IPS-20b (cell line): ENCODE measurements around the gene IMMT.
"Not testable (repeated sequence)": the region's sequence is repeated elsewhere in the genome, so short reads cannot be mapped to it uniquely, and the experiment has no call there.

Source experiments
- H3K27ac ChIP-seq: one replicate; pipeline ENCODE4 v1.5.1; 2013; ENCODE audit warnings: low read length
- H3K27me3 ChIP-seq: 2 replicates; pipeline ENCODE4 v1.6.1; 2013; ENCODE audit warnings: mild to moderate bottlenecking, low read length, inconsistent platforms; ENCODE audit not compliant: insufficient read depth
- H3K36me3 ChIP-seq: 2 replicates; pipeline ENCODE4 v1.6.1; 2013; ENCODE audit warnings: low read depth, mild to moderate bottlenecking, inconsistent platforms, low read length, moderate library complexity; ENCODE audit not compliant: insufficient read depth
- H3K4me1 ChIP-seq: 2 replicates; pipeline ENCODE4 v1.6.1; 2013; ENCODE audit warnings: mild to moderate bottlenecking, control low read depth, inconsistent platforms, low read length, moderate library complexity; ENCODE audit not compliant: insufficient read depth
- H3K4me3 ChIP-seq: 2 replicates; pipeline ENCODE4 v1.5.1; 2013; ENCODE audit warnings: mild to moderate bottlenecking, low read length, inconsistent platforms
- H3K9ac ChIP-seq: 2 replicates; pipeline ENCODE4 v1.6.1; 2013; ENCODE audit warnings: low read depth, mild to moderate bottlenecking, inconsistent platforms, low read length, moderate library complexity
- H3K9me3 ChIP-seq: 2 replicates; pipeline ENCODE4 v1.6.1; 2013; ENCODE audit warnings: mild to moderate bottlenecking, low read depth, low read length, inconsistent platforms; ENCODE audit not compliant: insufficient read depth

Gene IMMT

GRCh38 chr2:86234563-86235131, 39.4 kb upstream of the IMMT start:
- H3K27ac ChIP-seq: no peak overlapping the region
- no peaks in the 10 kb centered on the region for H3K9me3 ChIP-seq
- no peaks in the 10 kb centered on the region for H3K36me3 ChIP-seq
- H3K4me1 ChIP-seq: no peaks in the 10 kb centered on the region
- no peak overlapping the region for H3K4me3 ChIP-seq
- H3K27me3 ChIP-seq: no peaks in the 10 kb centered on the region
- no peak overlapping the region for H3K9ac ChIP-seq

GRCh38 chr2:86233436-86233835, 38.2 kb upstream of the IMMT start:
- no peak overlapping the region for H3K9ac ChIP-seq
- H3K4me1 ChIP-seq: no peaks in the 10 kb centered on the region
- H3K4me3 ChIP-seq: no peak overlapping the region
- H3K27me3 ChIP-seq: no peaks in the 10 kb centered on the region
- H3K27ac ChIP-seq: no peak overlapping the region
- no peaks in the 10 kb centered on the region for H3K9me3 ChIP-seq
- no peaks in the 10 kb centered on the region for H3K36me3 ChIP-seq

- H3K27ac ChIP-seq: no peak overlapping the region
- H3K36me3 ChIP-seq: no peaks in the 10 kb centered on the region
- H3K27me3 ChIP-seq: no peaks in the 10 kb centered on the region
- no peak overlapping the region for H3K4me3 ChIP-seq
- H3K9me3 ChIP-seq: no peaks in the 10 kb centered on the region
- H3K4me1 ChIP-seq: no peaks in the 10 kb centered on the region
- H3K9ac ChIP-seq: no peak overlapping the region
These were observed 37.6 kb upstream of the IMMT start for GRCh38 chr2:86232910-86233309.

GRCh38 chr2:86232373-86232784, 37.1 kb upstream of the IMMT start:
- Histone ChIP-seq H3K27me3 (no peaks in the 10 kb centered on the region), H3K9ac (no peak overlapping the region)

GRCh38 chr2:86231680-86232372, 36.6 kb upstream of the IMMT start:
- Histone ChIP-seq H3K4me3 (no peak overlapping the region), H3K27me3 (no peaks in the 10 kb centered on the region), H3K9ac (no peak overlapping the region)

More at GRCh38 chr2:86232373-86232784, 37.1 kb upstream of the IMMT start:
- no peak overlapping the region for H3K4me3 ChIP-seq
- H3K36me3 ChIP-seq: no peaks in the 10 kb centered on the region
- H3K27ac ChIP-seq: no peak overlapping the region
- no peaks in the 10 kb centered on the region for H3K4me1 ChIP-seq
- H3K9me3 ChIP-seq: no peaks in the 10 kb centered on the region

GRCh38 chr2:86230961-86231360, 35.7 kb upstream of the IMMT start:
- no peaks in the 10 kb centered on the region for H3K4me1 ChIP-seq
- H3K9me3 ChIP-seq: no peaks in the 10 kb centered on the region
- no peaks in the 10 kb centered on the region for H3K27me3 ChIP-seq
- H3K36me3 ChIP-seq: no peaks in the 10 kb centered on the region
- no peak overlapping the region for H3K27ac ChIP-seq
- no peak overlapping the region for H3K4me3 ChIP-seq
- no peak overlapping the region for H3K9ac ChIP-seq

More at GRCh38 chr2:86231680-86232372, 36.6 kb upstream of the IMMT start:
- Histone ChIP-seq H3K36me3 (no peaks in the 10 kb centered on the region), H3K9me3 (no peaks in the 10 kb centered on the region), H3K27ac (no peak overlapping the region), H3K4me1 (no peaks in the 10 kb centered on the region)

GRCh38 chr2:86229221-86229620, 34.0 kb upstream of the IMMT start:
- H3K27ac ChIP-seq: no peak overlapping the region
- no peak overlapping the region for H3K4me3 ChIP-seq
- no peaks in the 10 kb centered on the region for H3K4me1 ChIP-seq
- no peaks in the 10 kb centered on the region for H3K27me3 ChIP-seq
- no peaks in the 10 kb centered on the region for H3K36me3 ChIP-seq
- no peak overlapping the region for H3K9ac ChIP-seq
- no peaks in the 10 kb centered on the region for H3K9me3 ChIP-seq

GRCh38 chr2:86228574-86228973, 33.3 kb upstream of the IMMT start:
- H3K4me3 ChIP-seq, H3K27me3 ChIP-seq, H3K9me3 ChIP-seq, H3K27ac ChIP-seq, H3K36me3 ChIP-seq, H3K4me1 ChIP-seq, H3K9ac ChIP-seq: not testable (repeated sequence)

GRCh38 chr2:86227685-86228084, 32.4 kb upstream of the IMMT start:
- no peaks in the 10 kb centered on the region for H3K27me3 ChIP-seq
- peaks cover 3% of the 10 kb centered on the region; the same call in 1 of the 2 replicates for H3K4me1 ChIP-seq
- no peaks in the 10 kb centered on the region for H3K9me3 ChIP-seq
- no peak overlapping the region for H3K27ac ChIP-seq
- H3K4me3 ChIP-seq: no peak overlapping the region
- H3K36me3 ChIP-seq: no peaks in the 10 kb centered on the region
- H3K9ac ChIP-seq: no peak overlapping the region

GRCh38 chr2:86226636-86227520, 31.6 kb upstream of the IMMT start:
- Histone ChIP-seq H3K9ac (no peak overlapping the region), H3K27ac (no peak overlapping the region), H3K4me1 (peaks cover 4% of the 10 kb centered on the region; the same call in 1 of the 2 replicates), H3K9me3 (no peaks in the 10 kb centered on the region), H3K27me3 (no peaks in the 10 kb centered on the region), H3K36me3 (no peaks in the 10 kb centered on the region), H3K4me3 (no peak overlapping the region)

- H3K36me3 ChIP-seq: no peaks in the 10 kb centered on the region
- H3K4me1 ChIP-seq: peaks cover 4% of the 10 kb centered on the region; the same call in 1 of the 2 replicates
- no peak overlapping the region for H3K27ac ChIP-seq
- H3K4me3 ChIP-seq: no peak overlapping the region
- H3K9me3 ChIP-seq: no peaks in the 10 kb centered on the region
- H3K27me3 ChIP-seq: no peaks in the 10 kb centered on the region
- H3K9ac ChIP-seq: no peak overlapping the region
These were observed 30.8 kb upstream of the IMMT start for GRCh38 chr2:86226070-86226469.
